ENCODE data around the gene CDC42BPG.

The CDC42BPG gene

DNA sequence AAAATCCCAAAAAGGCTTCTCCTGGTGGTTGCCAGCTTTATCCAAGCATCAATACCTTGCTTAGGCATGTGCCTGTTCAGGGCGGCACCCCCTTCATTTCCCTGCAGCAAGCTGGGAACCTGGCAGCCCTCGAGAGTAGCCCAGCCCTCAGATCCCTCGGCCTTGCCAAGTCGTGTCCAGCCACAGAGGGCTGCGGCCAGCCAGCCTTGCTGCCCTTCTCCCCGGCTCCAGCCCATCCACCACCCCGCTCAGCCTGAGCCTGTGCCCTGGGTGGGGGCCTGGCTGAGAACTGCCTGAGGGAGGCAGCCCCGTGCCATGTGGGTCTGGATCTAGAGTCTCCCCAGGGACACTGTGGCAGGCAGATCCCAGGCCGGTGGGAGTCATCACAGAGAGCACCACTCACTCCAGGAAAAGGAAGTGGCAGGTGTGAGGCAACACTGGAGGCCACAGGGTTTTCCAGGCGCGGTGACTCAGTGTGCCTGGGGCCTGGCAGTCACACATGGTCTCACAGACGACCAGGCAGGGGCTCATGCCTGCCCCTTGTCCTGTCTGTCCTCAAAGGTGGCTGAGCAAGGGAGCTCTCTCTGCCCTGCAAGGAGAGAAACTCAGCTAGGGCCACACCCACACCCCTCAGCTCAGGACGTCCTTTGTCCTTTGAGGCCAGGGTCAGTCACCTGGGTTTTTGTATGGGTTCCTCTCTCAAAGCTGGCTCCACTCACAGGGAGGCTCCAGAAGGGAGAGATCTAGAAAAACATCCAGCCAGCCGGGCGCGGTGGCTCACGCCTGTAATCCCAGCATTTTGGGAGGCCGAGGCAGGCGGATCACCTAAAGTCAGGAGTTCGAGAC, 12.2 kb upstream of the CDC42BPG start:
- Histone ChIP-seq H3K4me1 (ENCODE audit: control insufficient read depth, insufficient read depth, low read length) (no peaks in the 10 kb centered on the region), H3K36me3 (ENCODE audit: control insufficient read depth, insufficient read depth, low read length) (peaks cover 13% of the 10 kb centered on the region), H3K27me3 (ENCODE audit: control insufficient read depth, insufficient read depth, low read length) (no peaks in the 10 kb centered on the region), H3K9me3 (ENCODE audit: control insufficient read depth, insufficient read depth, low read length) (no peaks in the 10 kb centered on the region), H3K4me3 (ENCODE audit: low read length) (no peak overlapping the region), H3K27ac (ENCODE audit: low read length) (no peak overlapping the region)
- no CpG with 5 or more reads among the region's 20 CpGs for WGBS (ENCODE audit: insufficient coverage, insufficient read length)
- no peak for DNase-seq (ENCODE audit: low read depth, low spot score)

DNA sequence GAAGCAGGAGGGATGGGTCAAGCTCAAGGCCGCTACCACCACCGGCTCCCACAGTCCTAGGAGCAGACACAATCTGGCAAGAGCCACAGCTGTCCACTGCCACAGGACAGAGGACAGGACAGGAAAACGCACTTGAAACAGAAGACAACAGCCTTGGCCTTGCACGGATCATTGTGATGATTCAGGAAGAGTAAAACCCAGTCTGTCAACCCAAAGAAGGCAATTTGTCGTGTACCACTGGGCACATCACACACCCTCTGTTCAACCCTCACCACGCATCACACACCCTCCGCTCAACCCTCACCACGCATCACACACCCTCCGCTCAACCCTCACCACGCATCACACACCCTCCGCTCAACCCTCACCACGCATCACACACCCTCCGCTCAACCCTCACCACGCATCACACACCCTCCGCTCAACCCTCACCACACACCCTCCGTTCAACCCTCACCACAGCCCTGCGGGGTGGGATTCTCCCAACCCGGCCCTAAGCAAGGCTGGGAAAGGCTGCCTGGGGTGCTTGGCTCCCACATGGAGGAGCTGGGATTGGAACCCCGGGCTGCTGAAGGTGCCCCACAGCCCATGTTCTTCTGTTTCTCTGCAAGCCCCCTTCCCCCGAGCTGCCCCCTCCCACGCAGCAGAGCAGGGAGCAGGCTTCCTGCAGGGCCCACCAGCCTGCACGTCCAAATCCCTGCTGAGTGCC, 11.3 kb upstream of the CDC42BPG start:
- no peak for DNase-seq (ENCODE audit: low read depth, low spot score)
- no peaks in the 10 kb centered on the region for H3K9me3 ChIP-seq (ENCODE audit: control insufficient read depth, insufficient read depth, low read length)
- H3K27ac ChIP-seq (ENCODE audit: low read length), result no peak overlapping the region
- H3K27me3 ChIP-seq (ENCODE audit: control insufficient read depth, insufficient read depth, low read length), result no peaks in the 10 kb centered on the region
- peaks cover 13% of the 10 kb centered on the region for H3K36me3 ChIP-seq (ENCODE audit: control insufficient read depth, insufficient read depth, low read length)
- 100% methylated on average over 4 of the region's 22 CpGs for WGBS (ENCODE audit: insufficient coverage, insufficient read length)
- H3K4me3 ChIP-seq (ENCODE audit: low read length), result no peak overlapping the region
- peaks cover 2% of the 10 kb centered on the region; the same call in 1 of the 2 replicates for H3K4me1 ChIP-seq (ENCODE audit: control insufficient read depth, insufficient read depth, low read length)

- peaks cover 2% of the 10 kb centered on the region; the same call in 1 of the 2 replicates for H3K4me1 ChIP-seq (ENCODE audit: control insufficient read depth, insufficient read depth, low read length)
- H3K27me3 ChIP-seq (ENCODE audit: control insufficient read depth, insufficient read depth, low read length), result no peaks in the 10 kb centered on the region
- H3K9me3 ChIP-seq (ENCODE audit: control insufficient read depth, insufficient read depth, low read length), result no peaks in the 10 kb centered on the region
- H3K4me3 ChIP-seq (ENCODE audit: low read length), result no peak overlapping the region
- DNase-seq (ENCODE audit: low read depth, low spot score), result no peak
- no peak overlapping the region for H3K27ac ChIP-seq (ENCODE audit: low read length)
- peaks cover 13% of the 10 kb centered on the region for H3K36me3 ChIP-seq (ENCODE audit: control insufficient read depth, insufficient read depth, low read length)
- WGBS (ENCODE audit: insufficient coverage, insufficient read length), result no CpG with 5 or more reads among the region's 45 CpGs
Measured at GRCh38 chr11:64854534-64855502, 10.4 kb upstream of the CDC42BPG start.

DNA sequence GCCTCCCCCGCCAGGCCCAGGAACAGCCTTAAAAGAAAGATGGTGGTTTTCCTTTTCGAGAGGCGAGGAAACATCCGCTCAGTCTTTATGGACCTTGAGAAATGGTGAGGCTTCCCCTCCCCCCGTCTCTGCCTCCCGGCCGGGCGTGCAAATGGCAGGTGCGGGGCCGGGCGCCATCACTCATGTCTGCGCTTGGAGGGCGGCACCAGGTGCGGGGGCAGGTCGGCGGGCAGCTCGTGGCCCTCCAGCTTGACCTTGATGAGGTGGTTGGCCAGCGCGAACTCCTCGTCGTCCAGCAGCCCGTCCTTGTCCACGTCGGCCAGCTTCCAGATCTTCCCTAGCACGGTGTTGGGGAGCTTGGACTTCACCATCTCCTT, 9.7 kb upstream of the CDC42BPG start:
- Histone ChIP-seq H3K36me3 (ENCODE audit: control insufficient read depth, insufficient read depth, low read length) (peaks cover 13% of the 10 kb centered on the region), H3K4me1 (ENCODE audit: control insufficient read depth, insufficient read depth, low read length) (peaks cover 2% of the 10 kb centered on the region; the same call in 1 of the 2 replicates), H3K27me3 (ENCODE audit: control insufficient read depth, insufficient read depth, low read length) (no peaks in the 10 kb centered on the region), H3K27ac (ENCODE audit: low read length) (no peak overlapping the region), H3K9me3 (ENCODE audit: control insufficient read depth, insufficient read depth, low read length) (no peaks in the 10 kb centered on the region), H3K4me3 (ENCODE audit: low read length) (no peak overlapping the region)
- no CpG with 5 or more reads among the region's 25 CpGs for WGBS (ENCODE audit: insufficient coverage, insufficient read length)
- no peak for DNase-seq (ENCODE audit: low read depth, low spot score)

GRCh38 chr11:64853709-64854108, 9.3 kb upstream of the CDC42BPG start:
- WGBS (ENCODE audit: insufficient coverage, insufficient read length), result no CpG with 5 or more reads among the region's 27 CpGs
- DNase-seq (ENCODE audit: low read depth, low spot score), result no peak
- Histone ChIP-seq H3K36me3 (ENCODE audit: control insufficient read depth, insufficient read depth, low read length) (peaks cover 12% of the 10 kb centered on the region), H3K9me3 (ENCODE audit: control insufficient read depth, insufficient read depth, low read length) (no peaks in the 10 kb centered on the region), H3K27ac (ENCODE audit: low read length) (no peak overlapping the region), H3K27me3 (ENCODE audit: control insufficient read depth, insufficient read depth, low read length) (no peaks in the 10 kb centered on the region), H3K4me1 (ENCODE audit: control insufficient read depth, insufficient read depth, low read length) (peaks cover 2% of the 10 kb centered on the region), H3K4me3 (ENCODE audit: low read length) (no peak overlapping the region)

DNA sequence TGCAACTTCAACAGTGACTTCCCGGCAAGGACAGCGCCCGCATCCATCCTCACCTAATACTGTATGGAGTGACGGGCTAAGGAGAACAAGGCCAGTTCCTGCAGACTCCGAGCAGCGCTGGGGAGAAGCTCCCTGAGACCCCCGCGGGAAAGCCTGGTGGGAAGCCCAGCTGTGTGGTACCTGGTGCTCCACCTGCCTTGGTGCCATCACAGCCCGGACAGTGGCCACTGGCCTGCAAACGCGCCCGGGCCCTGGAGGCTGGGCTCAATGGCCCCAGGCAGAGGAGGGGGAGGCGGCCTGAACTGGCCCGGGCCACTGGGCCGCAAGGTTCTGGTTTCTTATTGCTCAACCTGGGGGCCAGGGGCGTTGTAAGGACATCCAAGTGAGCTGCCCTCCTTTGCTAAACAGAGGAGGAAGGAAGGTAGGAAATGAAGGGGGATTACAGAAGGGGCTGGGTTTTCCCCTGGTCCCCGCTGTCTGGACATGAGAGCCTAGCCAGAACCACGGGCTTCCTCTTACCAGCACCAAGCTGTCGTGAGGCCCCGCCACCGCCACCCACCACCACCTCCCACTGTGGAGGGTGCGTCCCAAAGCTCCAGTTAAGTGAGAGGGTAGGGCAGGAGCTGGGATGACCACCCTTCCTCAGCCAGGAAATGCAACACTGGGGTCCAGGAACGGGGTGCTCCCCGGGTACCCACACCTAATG, 8.5 kb upstream of the CDC42BPG start:
- H3K9me3 ChIP-seq (ENCODE audit: control insufficient read depth, insufficient read depth, low read length), result no peaks in the 10 kb centered on the region
- H3K4me3 ChIP-seq (ENCODE audit: low read length), result no peak overlapping the region
- no peak for DNase-seq (ENCODE audit: low read depth, low spot score)
- peaks cover 2% of the 10 kb centered on the region for H3K4me1 ChIP-seq (ENCODE audit: control insufficient read depth, insufficient read depth, low read length)
- no peaks in the 10 kb centered on the region for H3K27me3 ChIP-seq (ENCODE audit: control insufficient read depth, insufficient read depth, low read length)
- H3K27ac ChIP-seq (ENCODE audit: low read length), result no peak overlapping the region
- peaks cover 8% of the 10 kb centered on the region for H3K36me3 ChIP-seq (ENCODE audit: control insufficient read depth, insufficient read depth, low read length)
- no CpG with 5 or more reads among the region's 24 CpGs for WGBS (ENCODE audit: insufficient coverage, insufficient read length)

GRCh38 chr11:64851831-64852351, 7.4 kb upstream of the CDC42BPG start:
- no CpG with 5 or more reads among the region's 8 CpGs for whole genome bisulfite sequencing (ENCODE audit: insufficient coverage, insufficient read length)
- Histone ChIP-seq H3K36me3 (ENCODE audit: control insufficient read depth, insufficient read depth, low read length) (peaks cover 8% of the 10 kb centered on the region), H3K9me3 (ENCODE audit: control insufficient read depth, insufficient read depth, low read length) (no peaks in the 10 kb centered on the region), H3K27me3 (ENCODE audit: control insufficient read depth, insufficient read depth, low read length) (no peaks in the 10 kb centered on the region), H3K27ac (ENCODE audit: low read length) (no peak overlapping the region), H3K4me3 (ENCODE audit: low read length) (no peak overlapping the region), H3K4me1 (ENCODE audit: control insufficient read depth, insufficient read depth, low read length) (peaks cover 2% of the 10 kb centered on the region)
- DNase-seq (ENCODE audit: low read depth, low spot score), result no peak

- peaks cover 2% of the 10 kb centered on the region for H3K4me1 ChIP-seq (ENCODE audit: control insufficient read depth, insufficient read depth, low read length)
Measured at GRCh38 chr11:64850979-64851567, 6.6 kb upstream of the CDC42BPG start.

DNA sequence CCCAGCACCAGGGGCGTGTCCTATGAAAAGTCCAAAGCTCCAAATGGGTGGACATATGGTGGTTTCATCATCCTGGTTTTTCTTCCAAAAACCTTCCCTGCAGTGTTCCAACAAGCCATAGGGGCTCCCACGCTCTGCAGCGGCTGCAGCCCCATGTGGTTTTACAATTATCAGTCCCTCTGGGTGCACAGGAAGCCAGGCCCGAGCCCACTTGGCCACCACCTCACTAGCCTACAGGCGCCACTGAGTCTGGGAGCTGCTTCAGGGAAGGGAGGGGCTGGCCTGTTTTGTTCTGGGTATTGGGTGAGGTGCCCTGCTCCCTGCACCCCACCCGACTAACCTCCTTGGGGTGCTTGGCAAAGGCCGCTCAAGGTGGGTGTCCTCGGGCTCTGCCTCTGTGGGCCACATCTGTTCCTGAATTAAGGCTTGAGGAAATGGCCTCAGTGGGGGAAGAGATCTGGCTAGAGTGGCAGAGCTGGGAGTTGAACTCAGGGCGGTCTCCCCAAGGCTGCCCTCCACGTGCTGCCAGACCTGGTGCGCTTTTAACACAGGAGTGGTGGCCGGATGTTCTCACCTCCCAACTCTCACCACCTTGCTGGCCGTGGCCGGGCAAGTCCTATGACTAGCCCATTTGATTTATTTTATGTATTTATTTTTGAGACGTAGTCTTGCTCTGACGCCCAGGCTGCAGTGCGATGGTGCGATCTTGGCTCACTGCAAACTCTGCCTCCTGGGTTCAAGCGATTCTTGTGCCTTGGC, 5.3 kb upstream of the CDC42BPG start:
- no peak overlapping the region for H3K4me3 ChIP-seq (ENCODE audit: low read length)
- H3K9me3 ChIP-seq (ENCODE audit: control insufficient read depth, insufficient read depth, low read length), result no peaks in the 10 kb centered on the region
- peaks cover 6% of the 10 kb centered on the region for H3K36me3 ChIP-seq (ENCODE audit: control insufficient read depth, insufficient read depth, low read length)
- WGBS (ENCODE audit: insufficient coverage, insufficient read length), result no CpG with 5 or more reads among the region's 19 CpGs
- H3K27ac ChIP-seq (ENCODE audit: low read length), result no peak overlapping the region
- H3K4me1 ChIP-seq (ENCODE audit: control insufficient read depth, insufficient read depth, low read length), result peaks cover 2% of the 10 kb centered on the region
- DNase-seq (ENCODE audit: low read depth, low spot score), result no peak
- no peaks in the 10 kb centered on the region for H3K27me3 ChIP-seq (ENCODE audit: control insufficient read depth, insufficient read depth, low read length)

More at GRCh38 chr11:64850979-64851567, 6.6 kb upstream of the CDC42BPG start:
- H3K27ac ChIP-seq (ENCODE audit: low read length), result no peak overlapping the region
- no peaks in the 10 kb centered on the region for H3K9me3 ChIP-seq (ENCODE audit: control insufficient read depth, insufficient read depth, low read length)
- no peak for DNase-seq (ENCODE audit: low read depth, low spot score)
- WGBS (ENCODE audit: insufficient coverage, insufficient read length), result no CpG with 5 or more reads among the region's 13 CpGs
- H3K27me3 ChIP-seq (ENCODE audit: control insufficient read depth, insufficient read depth, low read length), result no peaks in the 10 kb centered on the region
- no peak overlapping the region for H3K4me3 ChIP-seq (ENCODE audit: low read length)
- peaks cover 8% of the 10 kb centered on the region for H3K36me3 ChIP-seq (ENCODE audit: control insufficient read depth, insufficient read depth, low read length)

Data from iPS DF 6.9 (cell line).